GM23338 (cell line): Measurements from ENCODE around the gene PDE6C. TPM values are rescaled to one million over a fixed set of nuclear protein-coding genes. Genes with fewer than 3 reads are reported as not detected.

Experiments
- ATAC-seq: fragments of 200-7000 bp; cut with Tn5 transposase; 3 replicates; pipeline ENCODE4 v1.9.1; 2020
- DNase-seq: peaks from one replicate; pipeline ENCODE4 v3.0.0-alpha.2; 2015; ENCODE audit warnings: low spot score
- H2AFZ ChIP-seq: fragments of 200-600 bp; sonication (generic); 2 replicates; pipeline ENCODE4 v1.8.0; 2016; ENCODE audit warnings: antibody characterized with exemption, mild to moderate bottlenecking, moderate library complexity
- H3F3A ChIP-seq: fragments of 200-600 bp; sonication (generic); replicated peaks from 2 replicates; pipeline ENCODE4 v1.8.0; 2017; ENCODE audit warnings: antibody characterized with exemption, mixed run types, low read depth
- H3K27ac ChIP-seq: fragments of 200-600 bp; sonication (generic); 2 replicates; pipeline ENCODE4 v1.6.1; 2016; ENCODE audit warnings: low read depth
- H3K27me3 ChIP-seq: fragments of 200-600 bp; sonication (generic); 2 replicates; pipeline ENCODE4 v1.8.0; 2016; ENCODE audit warnings: mild to moderate bottlenecking, mixed run types, moderate library complexity; ENCODE audit not compliant: insufficient read depth
- H3K36me3 ChIP-seq: fragments of 200-600 bp; sonication (generic); 2 replicates; pipeline ENCODE4 v1.8.0; 2016; ENCODE audit warnings: mild to moderate bottlenecking; ENCODE audit not compliant: insufficient read depth
- H3K4me1 ChIP-seq: fragments of 200-600 bp; sonication (generic); 2 replicates; pipeline ENCODE4 v1.8.0; 2016; ENCODE audit warnings: mild to moderate bottlenecking, moderate library complexity; ENCODE audit not compliant: insufficient read depth
- H3K4me2 ChIP-seq: fragments of 200-600 bp; sonication (generic); 2 replicates; pipeline ENCODE4 v1.7.1; 2017; ENCODE audit warnings: mixed run types
- H3K4me3 ChIP-seq: fragments of 200-600 bp; sonication (generic); 2 replicates; pipeline ENCODE4 v1.6.1; 2016; ENCODE audit warnings: mixed run types
- H3K79me2 ChIP-seq: fragments of 200-600 bp; sonication (generic); replicated peaks from 2 replicates; pipeline ENCODE4 v1.8.0; 2017; ENCODE audit warnings: mild to moderate bottlenecking; ENCODE audit not compliant: insufficient read depth
- H3K9me2 ChIP-seq: fragments of 200-600 bp; sonication (generic); 2 replicates; pipeline ENCODE4 v1.8.0; 2017; ENCODE audit not compliant: insufficient read depth
- H4K20me1 ChIP-seq: fragments of 200-600 bp; sonication (generic); replicated peaks from 2 replicates; pipeline ENCODE4 v1.8.0; 2017; ENCODE audit warnings: mild to moderate bottlenecking; ENCODE audit not compliant: insufficient read depth
- H3K27ac Mint-ChIP-seq: 2 replicates; pipeline ENCODE4 v1.8.0; 2020; ENCODE audit warnings: inconsistent platforms, mild to moderate bottlenecking, moderate library complexity, mixed read lengths
- H3K27me3 Mint-ChIP-seq: 3 replicates; pipeline ENCODE4 v1.8.0; 2022; ENCODE audit warnings: low read depth, mild to moderate bottlenecking, moderate library complexity, mixed read lengths, inconsistent platforms; ENCODE audit not compliant: insufficient read depth, poor library complexity
- H3K36me3 Mint-ChIP-seq: 3 replicates; pipeline ENCODE4 v1.8.0; 2021; ENCODE audit warnings: low read depth, mild to moderate bottlenecking, inconsistent platforms, moderate library complexity, mixed read lengths
- H3K4me1 Mint-ChIP-seq: 3 replicates; pipeline ENCODE4 v1.8.0; 2020; ENCODE audit warnings: mild to moderate bottlenecking, inconsistent platforms, mixed read lengths
- H3K4me3 Mint-ChIP-seq: 3 replicates; pipeline ENCODE4 v1.8.0; 2021; ENCODE audit warnings: moderate library complexity, mild to moderate bottlenecking, inconsistent platforms, mixed read lengths
- H3K9me3 Mint-ChIP-seq: 3 replicates; pipeline ENCODE4 v1.8.0; 2020; ENCODE audit warnings: moderate library complexity, mild to moderate bottlenecking, inconsistent platforms, mixed read lengths
- CREB1 ChIP-seq: fragments of 250-450 bp; sonication (Bioruptor Pico); IDR thresholded peaks from 2 replicates; pipeline ENCODE4 v1.5.0; 2020; ENCODE audit warnings: low read depth, mild to moderate bottlenecking, moderate library complexity
- ETS1 ChIP-seq: IDR thresholded peaks from 2 replicates; pipeline ENCODE4 v1.6.1; 2016; ENCODE audit warnings: antibody characterized with exemption
- EZH2 ChIP-seq: fragments of 200-600 bp; sonication (generic); IDR thresholded peaks from one replicate; pipeline ENCODE4 v1.8.0; 2017; ENCODE audit warnings: antibody characterized with exemption, mild to moderate bottlenecking, low read depth; ENCODE audit not compliant: unreplicated experiment
- JUNB ChIP-seq: IDR thresholded peaks from one replicate; pipeline ENCODE4 v1.6.1; 2016; ENCODE audit warnings: antibody characterized with exemption; ENCODE audit not compliant: unreplicated experiment
- NANOG ChIP-seq: IDR thresholded peaks from 2 replicates; pipeline ENCODE4 v1.6.1; 2016; ENCODE audit warnings: antibody characterized with exemption, borderline replicate concordance
- POLR2AphosphoS5 ChIP-seq: IDR thresholded peaks from 2 replicates; pipeline ENCODE4 v1.6.1; 2016; ENCODE audit warnings: antibody characterized with exemption, low read depth
- REST ChIP-seq: IDR thresholded peaks from one replicate; pipeline ENCODE4 v1.6.1; 2018; ENCODE audit warnings: antibody characterized with exemption; ENCODE audit not compliant: unreplicated experiment
- STAT1 ChIP-seq: IDR thresholded peaks from one replicate; pipeline ENCODE4 v1.6.1; 2016; ENCODE audit warnings: antibody characterized with exemption; ENCODE audit not compliant: unreplicated experiment
- ZNF331 ChIP-seq: fragments of 250-450 bp; sonication (Bioruptor Pico); IDR thresholded peaks from 2 replicates; pipeline ENCODE4 v1.5.0; 2020; ENCODE audit warnings: low read depth, mild to moderate bottlenecking, moderate library complexity
- polyA plus RNA-seq: library from polyadenylated mRNA; unstranded; fragments of >200 nt; fragmentation: Nextera tagmentation; extraction: Ambion mirVana; gene quantifications from 2 replicates; pipeline ENCODE4 v1.2.1, GENCODE V29; 2016
- total RNA-seq: library from RNA; depleted of rRNA; stranded (reverse); fragments of >200 nt; shearing (Covaris generic); gene quantifications from 2 replicates; pipeline ENCODE4 v1.2.3, GENCODE V29; 2014

The PDE6C gene
- total and polyA plus RNA-seq, 2 experiments from 2014 or later: 0.06 TPM; not detected in 1

- TF ChIP-seq REST (no peak), ETS1 (no peak), JUNB (no peak), ZNF331 (CRISPR knock-in tag) (no peak), CREB1 (no peak), NANOG (no peak), STAT1 (no peak), EZH2 (no peak), POLR2AphosphoS5 (no peak)
Observed at GRCh38 chr10:93573051-93573909, 39.1 kb upstream of the PDE6C start (continued).

- Histone ChIP-seq H4K20me1 (no peaks in the 10 kb centered on the region), H3K36me3 (no peaks in the 10 kb centered on the region), H3K27me3 (peaks cover 40% of the 10 kb centered on the region), H3K4me3 (no peak overlapping the region), H3K4me2 (no peak overlapping the region), H3F3A (no peaks in the 10 kb centered on the region), H3K27ac (no peak overlapping the region), H2AFZ (no peak overlapping the region), H3K79me2 (no peaks in the 10 kb centered on the region), H3K4me1 (no peaks in the 10 kb centered on the region), H3K9me2 (no peaks in the 10 kb centered on the region)
- H3K27me3 Mint-ChIP-seq: peaks cover 16% of the 10 kb centered on the region
- DNase-seq (no peak), ATAC-seq (no peak)
- H3K4me3 Mint-ChIP-seq: no peak overlapping the region
- no peak overlapping the region for H3K27ac Mint-ChIP-seq
- H3K4me1 Mint-ChIP-seq: no peaks in the 10 kb centered on the region
- no peaks in the 10 kb centered on the region for H3K36me3 Mint-ChIP-seq
- no peaks in the 10 kb centered on the region for H3K9me3 Mint-ChIP-seq
- TF ChIP-seq REST: no peak
- no peak for TF ChIP-seq EZH2
- TF ChIP-seq ETS1: no peak
Observed at GRCh38 chr10:93573924-93574323, 38.4 kb upstream of the PDE6C start.
